Chondrocyte (in vitro differentiated cells): ENCODE measurements around the gene F2RL1. TPM values are rescaled to one million over a fixed set of nuclear protein-coding genes. Genes with fewer than 3 reads are reported as not detected.

ENCODE experiments used
- DNase-seq: peaks from one replicate; pipeline ENCODE4 v3.0.0; 2021; ENCODE audit warnings: mixed read lengths, low spot score
- H3K27ac Mint-ChIP-seq: one replicate; pipeline ENCODE4 v1.8.0; 2021; ENCODE audit warnings: mild to moderate bottlenecking, moderate library complexity, mixed read lengths; ENCODE audit not compliant: unreplicated experiment
- H3K27me3 Mint-ChIP-seq: 2 replicates; pipeline ENCODE4 v1.8.0; 2021; ENCODE audit warnings: low read depth, mixed read lengths
- H3K36me3 Mint-ChIP-seq: 2 replicates; pipeline ENCODE4 v1.8.0; 2021; ENCODE audit warnings: low read depth, mixed read lengths
- H3K4me1 Mint-ChIP-seq: 2 replicates; pipeline ENCODE4 v1.8.0; 2021; ENCODE audit warnings: low read depth, mild to moderate bottlenecking, mixed read lengths
- H3K4me3 Mint-ChIP-seq: one replicate; pipeline ENCODE4 v1.8.0; 2021; ENCODE audit warnings: mild to moderate bottlenecking, moderate library complexity, mixed read lengths; ENCODE audit not compliant: unreplicated experiment
- H3K9me3 Mint-ChIP-seq: 2 replicates; pipeline ENCODE4 v1.8.0; 2021; ENCODE audit warnings: low read depth, mixed read lengths
- total RNA-seq: library from RNA; stranded (reverse); gene quantifications from 3 replicates; pipeline ENCODE4 v1.2.1, GENCODE V29; 2021
- TF ChIP-seq, protein P1 (sequence below): fragments of 200-600 bp; sonication (generic); IDR thresholded peaks from 2 replicates; pipeline ENCODE4 v1.5.0; 2021; ENCODE audit warnings: antibody characterized with exemption, mild to moderate bottlenecking, moderate library complexity

Gene F2RL1
- total RNA-seq, 1 donor from 2014 or later, result 1.2 TPM

- no peaks in the 10 kb centered on the region for H3K9me3 Mint-ChIP-seq
- peaks cover 11% of the 10 kb centered on the region for H3K4me1 Mint-ChIP-seq
- TF ChIP-seq, protein P1, sequence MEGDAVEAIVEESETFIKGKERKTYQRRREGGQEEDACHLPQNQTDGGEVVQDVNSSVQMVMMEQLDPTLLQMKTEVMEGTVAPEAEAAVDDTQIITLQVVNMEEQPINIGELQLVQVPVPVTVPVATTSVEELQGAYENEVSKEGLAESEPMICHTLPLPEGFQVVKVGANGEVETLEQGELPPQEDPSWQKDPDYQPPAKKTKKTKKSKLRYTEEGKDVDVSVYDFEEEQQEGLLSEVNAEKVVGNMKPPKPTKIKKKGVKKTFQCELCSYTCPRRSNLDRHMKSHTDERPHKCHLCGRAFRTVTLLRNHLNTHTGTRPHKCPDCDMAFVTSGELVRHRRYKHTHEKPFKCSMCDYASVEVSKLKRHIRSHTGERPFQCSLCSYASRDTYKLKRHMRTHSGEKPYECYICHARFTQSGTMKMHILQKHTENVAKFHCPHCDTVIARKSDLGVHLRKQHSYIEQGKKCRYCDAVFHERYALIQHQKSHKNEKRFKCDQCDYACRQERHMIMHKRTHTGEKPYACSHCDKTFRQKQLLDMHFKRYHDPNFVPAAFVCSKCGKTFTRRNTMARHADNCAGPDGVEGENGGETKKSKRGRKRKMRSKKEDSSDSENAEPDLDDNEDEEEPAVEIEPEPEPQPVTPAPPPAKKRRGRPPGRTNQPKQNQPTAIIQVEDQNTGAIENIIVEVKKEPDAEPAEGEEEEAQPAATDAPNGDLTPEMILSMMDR, result no peak
- H3K27ac Mint-ChIP-seq, result no peak overlapping the region
- no peaks in the 10 kb centered on the region for H3K36me3 Mint-ChIP-seq
- no peaks in the 10 kb centered on the region for H3K27me3 Mint-ChIP-seq
- H3K4me3 Mint-ChIP-seq, result no peak overlapping the region
- no peak for DNase-seq
Measured at GRCh38 chr5:76874088-76874581, 55.3 kb downstream of the F2RL1 start.

Other genes starting within 250 kb of the F2RL1 start
- 7.9 to 31.3 TPM (median 8.4 TPM) in 3 replicates for gene F2RL2, start 195.6 kb upstream of the F2RL1 start, total RNA-seq
- 126 to 176 TPM (median 128 TPM) in 3 replicates for gene F2R, start 102.9 kb upstream of the F2RL1 start, total RNA-seq
- gene S100Z, start 31.0 kb downstream of the F2RL1 start, total RNA-seq, result not detected in 3 replicates
- gene CRHBP, start 134.0 kb downstream of the F2RL1 start, total RNA-seq, result 0.40 TPM in 1 of 3 replicates, not detected in the others
- gene AGGF1, start 211.4 kb downstream of the F2RL1 start, total RNA-seq, result 17.3 to 21.0 TPM (median 17.4 TPM) in 3 replicates